ENCODE data around the gene KANSL2.

The KANSL2 gene

GRCh38 chr12:48631071-48631470 lies 51.0 kb downstream of the KANSL2 start:
- TF ChIP-seq EZH2 (IDR thresholded peaks at IDR 0.05; ENCODE audit: borderline replicate concordance, low read length) (no peak), CTCF (IDR thresholded peaks at IDR 0.05; ENCODE audit: low read length) (no peak)
- Histone ChIP-seq H3K9me2 (ENCODE audit: low read depth, low read length) (no peaks in the 10 kb centered on the region), H3K27ac (ENCODE audit: low read depth, low read length, poor library complexity, severe bottlenecking) (no peak overlapping the region), H3K36me3 (ENCODE audit: insufficient read depth, low read length) (no peaks in the 10 kb centered on the region), H3K79me2 (ENCODE audit: insufficient read depth, low read length) (no peaks in the 10 kb centered on the region), H3K4me1 (ENCODE audit: insufficient read depth, low read length, severe bottlenecking) (no peaks in the 10 kb centered on the region), H3K9ac (ENCODE audit: low read length) (no peak overlapping the region), H3F3A (ENCODE audit: insufficient read depth, low read length) (no peaks in the 10 kb centered on the region), H3K27me3 (ENCODE audit: insufficient read depth, low read length) (peaks cover 8% of the 10 kb centered on the region; the same call in 1 of the 2 replicates), H3K4me3 (ENCODE audit: low read depth, low read length, poor library complexity, severe bottlenecking) (no peak overlapping the region), H3K4me2 (ENCODE audit: low read length) (no peak overlapping the region), H2AFZ (ENCODE audit: low read length) (no peak overlapping the region), H4K20me1 (ENCODE audit: insufficient read depth, low read length) (no peaks in the 10 kb centered on the region), H3K9me3 (ENCODE audit: low read length) (no peaks in the 10 kb centered on the region)

GRCh38 chr12:48630346-48630745 lies 51.7 kb downstream of the KANSL2 start:
- no peak overlapping the region for H3K27ac ChIP-seq (ENCODE audit: low read depth, low read length, poor library complexity, severe bottlenecking)
- H3K9me2 ChIP-seq (ENCODE audit: low read depth, low read length) = no peaks in the 10 kb centered on the region

GRCh38 chr12:48629541-48629940 lies 52.5 kb downstream of the KANSL2 start:
- Histone ChIP-seq H3K4me2 (ENCODE audit: low read length) (no peak overlapping the region), H3K27me3 (ENCODE audit: insufficient read depth, low read length) (peaks cover 8% of the 10 kb centered on the region; the same call in 1 of the 2 replicates), H3K79me2 (ENCODE audit: insufficient read depth, low read length) (no peaks in the 10 kb centered on the region), H3K4me3 (ENCODE audit: low read depth, low read length, poor library complexity, severe bottlenecking) (no peak overlapping the region), H3K27ac (ENCODE audit: low read depth, low read length, poor library complexity, severe bottlenecking) (no peak overlapping the region), H3K9me2 (ENCODE audit: low read depth, low read length) (no peaks in the 10 kb centered on the region), H3K36me3 (ENCODE audit: insufficient read depth, low read length) (no peaks in the 10 kb centered on the region), H3K9ac (ENCODE audit: low read length) (no peak overlapping the region), H2AFZ (ENCODE audit: low read length) (no peak overlapping the region), H3F3A (ENCODE audit: insufficient read depth, low read length) (no peaks in the 10 kb centered on the region), H3K9me3 (ENCODE audit: low read length) (no peaks in the 10 kb centered on the region), H4K20me1 (ENCODE audit: insufficient read depth, low read length) (no peaks in the 10 kb centered on the region), H3K4me1 (ENCODE audit: insufficient read depth, low read length, severe bottlenecking) (no peaks in the 10 kb centered on the region)
- no peak for TF ChIP-seq CTCF (IDR thresholded peaks at IDR 0.05; ENCODE audit: low read length)
- TF ChIP-seq EZH2 (IDR thresholded peaks at IDR 0.05; ENCODE audit: borderline replicate concordance, low read length) = no peak

More at GRCh38 chr12:48630346-48630745, 51.7 kb downstream of the KANSL2 start:
- H3F3A ChIP-seq (ENCODE audit: insufficient read depth, low read length) = no peaks in the 10 kb centered on the region
- H3K9ac ChIP-seq (ENCODE audit: low read length) = no peak overlapping the region
- no peaks in the 10 kb centered on the region for H3K9me3 ChIP-seq (ENCODE audit: low read length)
- H3K79me2 ChIP-seq (ENCODE audit: insufficient read depth, low read length) = no peaks in the 10 kb centered on the region
- peaks cover 8% of the 10 kb centered on the region; the same call in 1 of the 2 replicates for H3K27me3 ChIP-seq (ENCODE audit: insufficient read depth, low read length)
- no peaks in the 10 kb centered on the region for H3K4me1 ChIP-seq (ENCODE audit: insufficient read depth, low read length, severe bottlenecking)
- no peak overlapping the region for H3K4me3 ChIP-seq (ENCODE audit: low read depth, low read length, poor library complexity, severe bottlenecking)
- TF ChIP-seq CTCF (IDR thresholded peaks at IDR 0.05; ENCODE audit: low read length) (no peak), EZH2 (IDR thresholded peaks at IDR 0.05; ENCODE audit: borderline replicate concordance, low read length) (no peak)
- H3K36me3 ChIP-seq (ENCODE audit: insufficient read depth, low read length) = no peaks in the 10 kb centered on the region
- H2AFZ ChIP-seq (ENCODE audit: low read length) = no peak overlapping the region
- no peak overlapping the region for H3K4me2 ChIP-seq (ENCODE audit: low read length)
- H4K20me1 ChIP-seq (ENCODE audit: insufficient read depth, low read length) = no peaks in the 10 kb centered on the region
